ENCODE results near the gene PTPRM.

The PTPRM gene

DNA sequence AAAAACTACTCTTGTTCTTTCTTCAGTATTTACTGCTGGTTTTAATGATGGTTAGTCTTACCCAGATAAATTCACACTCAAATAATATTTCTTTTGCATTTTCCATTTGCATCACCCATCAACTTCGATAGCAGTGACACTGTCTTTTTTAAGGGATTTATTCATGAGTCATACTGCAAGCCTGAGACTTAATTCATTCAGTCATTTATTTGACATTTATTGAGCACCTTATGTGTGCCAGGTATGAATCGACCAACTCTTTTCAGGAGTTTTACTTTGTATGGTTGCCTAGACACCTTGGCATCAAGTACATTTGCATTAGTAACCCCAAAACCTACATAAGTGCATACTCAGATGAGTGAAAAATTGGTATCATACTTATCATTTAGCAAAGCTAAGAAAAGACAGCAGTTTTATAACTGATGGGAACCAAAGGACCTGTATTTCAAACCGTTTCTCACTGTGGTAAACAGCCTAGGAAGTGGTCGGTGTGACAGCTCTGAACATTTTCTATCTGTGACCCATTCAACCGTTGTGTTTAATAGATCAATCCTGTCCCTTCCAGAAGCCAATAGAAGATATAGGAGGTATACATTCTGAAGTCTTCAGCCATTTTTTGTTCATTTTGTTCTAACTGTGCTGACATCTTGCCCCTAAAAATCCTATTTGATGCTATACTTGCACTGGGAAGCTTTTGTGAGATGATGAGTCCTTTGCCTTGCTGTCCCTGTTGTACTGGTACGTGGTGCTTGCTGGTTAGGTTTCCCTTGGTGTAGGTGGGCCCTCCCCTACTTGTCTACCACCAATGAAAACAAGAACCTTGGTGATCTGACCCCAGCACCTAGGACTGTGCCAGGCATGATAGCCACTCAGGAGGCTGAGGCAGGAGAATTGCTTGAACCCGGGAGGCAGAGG is 557.4 kb downstream of the PTPRM start:
- no peaks in the 10 kb centered on the region for H3K36me3 ChIP-seq (replicated peaks; ENCODE audit: insufficient read depth, low read length)
- H3K9ac ChIP-seq (ENCODE audit: low read length): no peak overlapping the region
- H3K9me3 ChIP-seq (replicated peaks; ENCODE audit: insufficient read depth, low read length): no peaks in the 10 kb centered on the region
- H3K4me3 ChIP-seq (ENCODE audit: low read length): no peak overlapping the region
- no peak overlapping the region for H3K27ac ChIP-seq (ENCODE audit: low read length)
- H2AFZ ChIP-seq (ENCODE audit: low read length): no peak overlapping the region
- TF ChIP-seq EZH2 (optimal IDR thresholded peaks at IDR 0.05; ENCODE audit: low read depth, low read length) (no peak), EZH2phosphoT487 (IDR thresholded peaks at IDR 0.05; ENCODE audit: low read length) (no peak)
- TF ChIP-seq, protein P1, sequence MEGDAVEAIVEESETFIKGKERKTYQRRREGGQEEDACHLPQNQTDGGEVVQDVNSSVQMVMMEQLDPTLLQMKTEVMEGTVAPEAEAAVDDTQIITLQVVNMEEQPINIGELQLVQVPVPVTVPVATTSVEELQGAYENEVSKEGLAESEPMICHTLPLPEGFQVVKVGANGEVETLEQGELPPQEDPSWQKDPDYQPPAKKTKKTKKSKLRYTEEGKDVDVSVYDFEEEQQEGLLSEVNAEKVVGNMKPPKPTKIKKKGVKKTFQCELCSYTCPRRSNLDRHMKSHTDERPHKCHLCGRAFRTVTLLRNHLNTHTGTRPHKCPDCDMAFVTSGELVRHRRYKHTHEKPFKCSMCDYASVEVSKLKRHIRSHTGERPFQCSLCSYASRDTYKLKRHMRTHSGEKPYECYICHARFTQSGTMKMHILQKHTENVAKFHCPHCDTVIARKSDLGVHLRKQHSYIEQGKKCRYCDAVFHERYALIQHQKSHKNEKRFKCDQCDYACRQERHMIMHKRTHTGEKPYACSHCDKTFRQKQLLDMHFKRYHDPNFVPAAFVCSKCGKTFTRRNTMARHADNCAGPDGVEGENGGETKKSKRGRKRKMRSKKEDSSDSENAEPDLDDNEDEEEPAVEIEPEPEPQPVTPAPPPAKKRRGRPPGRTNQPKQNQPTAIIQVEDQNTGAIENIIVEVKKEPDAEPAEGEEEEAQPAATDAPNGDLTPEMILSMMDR (IDR thresholded peaks at IDR 0.05; ENCODE audit: low read length): no peak
- H3K9me2 ChIP-seq (replicated peaks; ENCODE audit: insufficient read depth, low read length): no peaks in the 10 kb centered on the region
- H3K27me3 ChIP-seq (replicated peaks; ENCODE audit: insufficient read depth, low read length): no peaks in the 10 kb centered on the region
- no peaks in the 10 kb centered on the region for H3F3A ChIP-seq (ENCODE audit: insufficient read depth, low read length)
- no peaks in the 10 kb centered on the region for H4K20me1 ChIP-seq (ENCODE audit: insufficient read depth, low read length)
- H3K4me2 ChIP-seq (ENCODE audit: low read depth, low read length): no peak overlapping the region
- DNase-seq: no peak
- no peaks in the 10 kb centered on the region for H3K79me2 ChIP-seq (ENCODE audit: low read length)
- no peaks in the 10 kb centered on the region for H3K4me1 ChIP-seq (ENCODE audit: low read length)

DNA sequence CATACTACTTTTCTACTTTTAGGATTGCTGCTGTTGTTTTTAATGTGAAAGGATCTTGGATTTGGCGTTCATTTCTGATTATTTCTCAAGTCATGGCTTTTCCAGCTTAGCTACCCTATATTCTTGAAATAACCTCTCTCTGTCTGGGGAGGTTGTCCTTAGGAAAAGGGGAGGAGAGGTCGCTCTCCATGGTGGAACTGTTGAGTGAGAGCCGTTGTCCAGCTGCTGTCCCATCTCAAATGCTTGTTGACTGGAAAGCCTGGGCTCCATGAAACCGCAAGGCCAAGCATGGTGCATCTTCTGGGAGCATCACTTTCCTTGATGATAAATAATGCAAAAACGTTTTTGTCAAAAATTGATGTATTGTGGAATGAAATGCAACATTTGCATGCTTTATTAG is 563.0 kb downstream of the PTPRM start:
- Histone ChIP-seq H3K36me3 (replicated peaks; ENCODE audit: insufficient read depth, low read length) (no peaks in the 10 kb centered on the region), H2AFZ (ENCODE audit: low read length) (no peak overlapping the region), H3K4me1 (ENCODE audit: low read length) (no peaks in the 10 kb centered on the region), H3K9me3 (replicated peaks; ENCODE audit: insufficient read depth, low read length) (no peaks in the 10 kb centered on the region), H3K27me3 (replicated peaks; ENCODE audit: insufficient read depth, low read length) (no peaks in the 10 kb centered on the region), H3K79me2 (ENCODE audit: low read length) (no peaks in the 10 kb centered on the region), H4K20me1 (ENCODE audit: insufficient read depth, low read length) (no peaks in the 10 kb centered on the region), H3K4me3 (ENCODE audit: low read length) (no peak overlapping the region), H3K27ac (ENCODE audit: low read length) (no peak overlapping the region), H3K9me2 (replicated peaks; ENCODE audit: insufficient read depth, low read length) (no peaks in the 10 kb centered on the region), H3K4me2 (ENCODE audit: low read depth, low read length) (no peak overlapping the region), H3F3A (ENCODE audit: insufficient read depth, low read length) (no peaks in the 10 kb centered on the region), H3K9ac (ENCODE audit: low read length) (no peak overlapping the region)
- no peak for DNase-seq
- TF ChIP-seq, protein P1 (IDR thresholded peaks at IDR 0.05; ENCODE audit: low read length): no peak
- TF ChIP-seq EZH2phosphoT487 (IDR thresholded peaks at IDR 0.05; ENCODE audit: low read length): no peak

- Histone ChIP-seq H3K4me3 (ENCODE audit: low read length) (no peak overlapping the region), H3K9me3 (replicated peaks; ENCODE audit: insufficient read depth, low read length) (no peaks in the 10 kb centered on the region), H3K27ac (ENCODE audit: low read length) (no peak overlapping the region), H3K4me1 (ENCODE audit: low read length) (no peaks in the 10 kb centered on the region), H2AFZ (ENCODE audit: low read length) (no peak overlapping the region), H3K27me3 (replicated peaks; ENCODE audit: insufficient read depth, low read length) (no peaks in the 10 kb centered on the region), H3F3A (ENCODE audit: insufficient read depth, low read length) (no peaks in the 10 kb centered on the region), H3K4me2 (ENCODE audit: low read depth, low read length) (no peak overlapping the region), H3K9me2 (replicated peaks; ENCODE audit: insufficient read depth, low read length) (no peaks in the 10 kb centered on the region), H4K20me1 (ENCODE audit: insufficient read depth, low read length) (no peaks in the 10 kb centered on the region), H3K79me2 (ENCODE audit: low read length) (no peaks in the 10 kb centered on the region), H3K36me3 (replicated peaks; ENCODE audit: insufficient read depth, low read length) (no peaks in the 10 kb centered on the region), H3K9ac (ENCODE audit: low read length) (no peak overlapping the region)
- DNase-seq: no peak
- no peak for TF ChIP-seq EZH2phosphoT487 (IDR thresholded peaks at IDR 0.05; ENCODE audit: low read length)
- no peak for TF ChIP-seq EZH2 (optimal IDR thresholded peaks at IDR 0.05; ENCODE audit: low read depth, low read length)
- TF ChIP-seq, protein P1 (IDR thresholded peaks at IDR 0.05; ENCODE audit: low read length): no peak
Measured at GRCh38 chr18:8133032-8133431, 565.9 kb downstream of the PTPRM start.
